HG02763 (cell line): ENCODE data around the gene GFOD2.

Experiments used
- ATAC-seq: cut with Tn5 transposase; IDR thresholded peaks from one replicate; pipeline ENCODE4 v1.9.1; 2021; ENCODE audit warnings: mild to moderate bottlenecking, moderate library complexity; ENCODE audit not compliant: unreplicated experiment

Gene GFOD2

DNA sequence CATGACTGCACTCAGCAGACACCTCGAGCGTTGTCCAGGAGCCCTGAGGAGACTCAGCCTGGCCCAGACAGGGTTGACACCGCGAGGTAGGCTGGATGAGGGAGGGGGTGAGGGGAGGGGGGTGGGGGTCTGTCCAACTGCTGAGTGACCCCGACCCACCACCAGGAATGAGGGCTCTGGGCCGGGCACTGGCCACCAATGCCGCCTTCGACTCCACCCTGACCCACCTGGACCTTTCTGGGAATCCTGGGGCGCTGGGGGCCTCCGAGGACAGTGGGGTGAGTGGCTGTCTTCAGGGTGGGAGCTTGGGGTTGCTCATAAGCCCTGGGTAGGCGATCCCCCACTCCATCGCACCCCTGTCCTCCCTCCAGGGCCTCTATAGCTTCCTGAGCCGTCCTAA lies 71.4 kb downstream of the GFOD2 start:
- no peak for ATAC-seq

DNA sequence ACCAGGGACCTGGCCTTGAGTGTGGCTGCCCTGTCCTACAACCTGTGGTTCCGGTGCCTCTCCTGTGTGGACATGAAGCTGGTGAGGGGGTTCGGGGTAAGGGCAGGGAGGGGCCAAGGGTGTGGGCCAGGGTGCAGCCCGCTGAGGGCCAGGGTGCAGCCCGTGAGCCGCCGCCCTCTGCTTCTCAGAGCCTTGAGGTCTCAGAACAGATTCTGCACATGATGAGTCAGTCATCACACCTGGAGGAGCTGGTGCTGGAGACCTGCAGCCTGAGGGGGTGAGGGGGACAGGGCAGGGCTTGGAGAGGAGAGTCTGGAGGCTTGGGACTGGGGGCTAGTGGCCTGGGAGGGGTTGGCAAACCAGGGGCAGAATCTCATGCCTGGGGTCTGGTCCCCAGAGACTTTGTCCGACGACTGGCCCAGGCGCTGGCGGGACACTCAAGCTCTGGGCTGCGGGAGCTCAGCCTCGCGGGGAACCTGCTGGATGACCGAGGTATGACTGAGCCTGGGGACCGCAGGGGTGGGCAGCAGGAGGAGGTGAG lies 71.9 kb downstream of the GFOD2 start:
- ATAC-seq: no peak

DNA sequence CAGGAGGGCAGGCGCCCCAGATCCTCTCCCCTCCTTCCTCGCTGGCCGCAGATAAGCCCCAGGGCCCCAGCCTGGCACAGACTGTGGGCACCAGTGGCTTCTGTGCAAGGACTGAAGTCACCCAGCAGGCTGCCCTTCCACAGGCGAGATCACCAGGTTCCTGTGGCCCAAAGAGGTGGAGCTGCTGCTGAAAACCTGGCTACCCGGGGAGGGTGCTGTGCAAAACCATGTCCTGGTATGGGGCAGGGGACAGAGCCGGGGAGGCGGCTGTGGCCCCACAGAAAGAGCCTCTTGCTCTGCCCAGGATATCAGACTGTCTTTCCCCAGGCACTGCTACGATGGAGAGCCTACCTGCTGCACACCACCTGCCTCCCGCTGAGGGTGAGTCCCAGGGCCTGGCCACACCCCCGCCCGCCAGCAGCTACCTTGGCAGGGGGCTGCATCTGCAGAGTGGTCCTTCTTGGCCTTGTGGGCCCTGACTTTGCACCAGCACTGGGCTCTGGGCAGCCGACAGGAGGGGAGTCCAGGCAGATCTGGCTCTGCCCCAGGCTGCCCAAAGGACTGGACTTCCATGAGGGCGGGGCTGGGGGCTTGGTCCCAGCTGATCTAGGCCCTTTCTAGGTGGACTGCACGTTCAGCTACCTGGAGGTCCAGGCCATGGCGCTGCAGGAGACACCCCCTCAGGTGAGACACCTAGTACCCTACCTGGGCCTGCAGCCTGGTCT lies 73.6 kb downstream of the GFOD2 start:
- ATAC-seq: no peak

DNA sequence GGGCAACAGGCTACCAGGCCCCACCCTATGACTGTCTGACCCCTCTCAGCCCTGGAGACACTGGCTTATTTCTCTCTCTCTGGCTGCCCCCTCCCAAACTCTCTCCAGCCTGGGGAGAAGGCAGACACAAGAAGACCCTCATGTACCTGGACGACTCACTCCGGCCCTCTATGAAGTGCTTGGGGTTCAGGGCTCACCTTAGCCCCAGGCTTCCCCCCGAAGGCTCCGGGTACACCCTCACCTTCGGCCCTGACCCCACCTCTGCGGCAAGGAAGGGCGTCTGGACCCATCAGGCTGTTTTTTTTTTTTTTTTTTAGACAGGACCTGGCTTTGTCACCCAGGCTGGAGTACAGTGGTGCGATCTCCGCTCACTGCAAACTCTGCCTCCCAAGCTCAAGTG lies 75.1 kb downstream of the GFOD2 start:
- ATAC-seq: no peak

DNA sequence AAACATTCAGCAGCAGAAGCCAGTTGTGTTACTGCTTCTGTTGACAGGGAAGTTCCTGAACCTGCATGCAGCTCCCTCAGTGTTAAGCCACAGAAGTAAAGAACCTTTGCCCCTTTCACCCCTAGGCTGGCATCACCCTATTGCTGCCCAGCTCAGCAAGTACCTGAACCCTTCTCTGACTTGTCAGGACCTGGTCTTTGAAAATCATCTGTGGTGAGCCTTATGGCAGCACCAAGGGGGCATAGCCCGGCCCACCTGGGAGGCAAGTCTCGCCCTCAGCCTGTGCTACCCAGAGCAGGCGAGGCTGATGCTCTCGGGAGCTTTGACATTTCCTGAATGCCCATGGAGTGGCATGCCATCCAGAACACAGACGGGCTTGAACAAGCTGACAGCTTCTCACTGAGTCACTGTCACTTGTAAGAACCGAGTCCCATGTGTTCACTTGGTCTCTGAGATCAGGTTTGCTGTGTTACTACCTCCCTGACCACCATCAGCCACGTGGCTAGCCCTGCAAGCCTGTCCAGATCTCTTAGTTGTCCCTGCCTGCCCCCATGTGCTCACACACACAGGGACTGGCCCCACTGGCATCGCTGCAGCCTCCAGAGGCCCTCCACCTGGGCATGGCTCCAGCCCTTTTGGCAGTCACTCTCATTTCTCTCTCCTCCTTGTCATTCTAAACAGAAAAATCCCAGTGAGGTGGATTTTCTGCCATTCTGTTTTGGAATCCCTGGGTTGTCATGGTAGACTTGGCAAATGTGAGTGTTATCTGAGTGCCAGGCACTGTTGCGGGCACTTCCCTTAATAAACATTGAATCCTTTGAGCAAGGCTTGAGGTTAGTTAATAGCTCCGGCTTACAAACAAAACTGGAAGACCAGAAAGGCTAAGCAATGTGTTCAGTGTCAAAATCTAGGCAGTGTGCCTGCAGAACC lies 77.1 kb downstream of the GFOD2 start:
- ATAC-seq: no peak

DNA sequence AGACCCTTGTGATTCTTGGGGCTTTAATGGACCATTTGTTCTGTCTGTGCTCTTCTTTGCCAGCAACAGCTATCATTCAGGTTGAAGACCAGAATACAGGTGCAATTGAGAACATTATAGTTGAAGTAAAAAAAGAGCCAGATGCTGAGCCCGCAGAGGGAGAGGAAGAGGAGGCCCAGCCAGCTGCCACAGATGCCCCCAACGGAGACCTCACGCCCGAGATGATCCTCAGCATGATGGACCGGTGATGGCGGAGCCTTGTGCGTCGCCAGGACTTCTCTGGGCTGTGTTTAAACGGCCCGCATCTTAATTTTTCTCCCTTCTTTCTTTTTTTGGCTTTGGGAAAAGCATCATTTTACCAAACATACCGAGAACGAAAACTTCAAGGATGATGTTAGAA lies 81.5 kb downstream of the GFOD2 start:
- no peak for ATAC-seq

DNA sequence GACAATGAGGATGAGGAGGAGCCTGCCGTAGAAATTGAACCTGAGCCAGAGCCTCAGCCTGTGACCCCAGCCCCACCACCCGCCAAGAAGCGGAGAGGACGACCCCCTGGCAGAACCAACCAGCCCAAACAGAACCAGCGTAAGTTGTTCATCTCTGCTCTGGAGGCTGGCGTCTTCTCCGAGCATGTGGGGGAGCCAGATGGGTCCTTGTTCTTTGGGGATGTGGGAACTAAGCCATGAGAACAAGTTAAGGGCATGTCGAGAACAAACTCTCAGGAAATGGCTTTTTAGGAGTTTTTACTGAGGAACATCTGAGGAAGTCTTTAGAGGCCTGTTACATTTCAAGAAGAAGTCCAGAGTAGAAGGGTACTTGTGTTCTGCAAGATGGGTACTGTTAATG lies 82.4 kb downstream of the GFOD2 start:
- ATAC-seq: no peak

DNA sequence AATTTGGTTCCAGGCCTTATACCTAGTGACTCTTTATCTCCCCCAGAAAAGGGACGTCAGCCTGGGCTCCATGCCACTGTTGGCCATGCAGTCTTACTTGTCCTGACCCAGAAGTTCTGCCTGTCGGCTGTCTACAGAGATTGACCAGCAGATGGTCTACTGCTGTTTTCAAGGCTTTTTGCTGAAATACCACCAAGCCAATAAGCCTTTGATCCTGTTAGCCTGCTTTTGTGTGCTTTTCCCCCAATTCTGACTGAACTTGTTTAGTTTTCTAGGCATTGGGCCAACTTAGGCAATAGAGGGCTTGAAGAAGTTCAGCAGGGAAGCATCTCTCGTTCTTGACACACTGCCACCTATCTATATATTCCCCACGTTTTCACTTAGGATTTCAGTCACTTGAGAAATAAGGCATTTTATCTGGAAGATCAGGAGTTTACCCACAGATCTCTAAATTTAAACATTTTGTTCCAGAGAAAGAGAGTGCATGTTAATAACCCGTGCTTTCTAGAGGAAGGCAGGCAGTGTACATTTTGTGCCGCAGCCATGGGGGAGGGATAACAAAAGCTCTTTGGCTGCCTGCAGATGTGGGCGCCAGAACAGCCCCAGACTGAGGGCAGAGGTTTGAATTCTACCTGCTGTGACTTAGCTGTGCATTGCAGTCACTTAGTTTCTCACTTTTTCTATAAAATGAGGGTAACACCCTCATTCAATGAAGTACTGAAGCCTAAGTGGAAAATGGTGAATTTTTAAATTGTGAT lies 86.5 kb downstream of the GFOD2 start:
- no peak for ATAC-seq

DNA sequence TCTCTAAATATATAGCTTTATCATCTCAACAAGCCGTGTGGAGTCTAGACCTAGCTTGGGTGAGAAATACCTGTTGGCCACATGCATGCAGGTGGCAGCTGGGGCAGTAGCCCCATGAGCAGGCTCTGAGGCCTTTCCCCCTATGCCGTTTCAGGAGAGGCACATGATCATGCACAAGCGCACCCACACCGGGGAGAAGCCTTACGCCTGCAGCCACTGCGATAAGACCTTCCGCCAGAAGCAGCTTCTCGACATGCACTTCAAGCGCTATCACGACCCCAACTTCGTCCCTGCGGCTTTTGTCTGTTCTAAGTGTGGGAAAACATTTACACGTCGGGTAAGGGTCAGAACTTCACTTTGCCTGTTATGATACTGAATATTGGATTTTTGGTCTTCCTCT lies 90.9 kb downstream of the GFOD2 start:
- ATAC-seq: no peak
